Endothelial cell of umbilical vein (primary cell): ENCODE measurements around the gene CKLF. TPM values are rescaled to one million over a fixed set of nuclear protein-coding genes. Genes with fewer than 3 reads are reported as not detected.

Experiments
- BruUV-seq: library from RNA; stranded (reverse); fragments of 400-500 nt; replicated peaks from 2 replicates; lab custom pipeline; 2021; lab: Mats Ljungman, UMichigan
- CTCF ChIA-PET: fragments of 300-600, 350-600 bp; sonication (Branson Sonifier 250); formaldehyde crosslinking; loops from one replicate; lab custom pipeline; 2021; ENCODE audit warnings: antibody characterized with exemption, inconsistent platforms; lab: Charles Lee
- POLR2A ChIA-PET: fragments of 300-600, 350-600 bp; sonication (Branson Sonifier 250); formaldehyde crosslinking; loops from one replicate; lab custom pipeline; 2021; ENCODE audit warnings: antibody characterized with exemption, inconsistent platforms; lab: Charles Lee
- DNase-seq: peaks from one replicate; pipeline ENCODE4 v3.0.0-alpha.2; 2011; ENCODE audit warnings: low read depth, low spot score
- FAIRE-seq: peaks from 2 replicates; lab custom pipeline; 2011; peaks lifted over from hg19 to GRCh38; lab: Jason Lieb, UNC
- H2AFZ ChIP-seq: 2 replicates; pipeline ENCODE4 v1.6.0; 2012; ENCODE audit warnings: low read depth, low read length, control low read depth, inconsistent platforms
- H3K27ac ChIP-seq: 2 replicates; pipeline ENCODE4 v1.5.1; 2011; ENCODE audit warnings: low read depth, mild to moderate bottlenecking, control low read depth, low read length, moderate library complexity; ENCODE audit not compliant: insufficient read depth
- H3K27me3 ChIP-seq, 2 experiments: 2 replicates each; pipeline versions ENCODE4 v1.6.0 to v1.6.1; 2011; ENCODE audit warnings: low read length in 2 of 2, mixed read lengths in 1 of 2; ENCODE audit not compliant: control insufficient read depth in 2 of 2, insufficient read depth in 2 of 2
- H3K36me3 ChIP-seq, 2 experiments: 2 replicates in 1 of 2; 3 replicates in 1 of 2; pipeline ENCODE4 v1.5.1; 2011; ENCODE audit warnings: low read length in 2 of 2, mild to moderate bottlenecking in 1 of 2, moderate library complexity in 1 of 2; ENCODE audit not compliant: control insufficient read depth in 2 of 2, insufficient read depth in 2 of 2; ENCODE audit errors: extremely low read depth in 1 of 2
- H3K4me1 ChIP-seq: 3 replicates; pipeline ENCODE4 v1.5.1; 2011; ENCODE audit warnings: mild to moderate bottlenecking, low read length; ENCODE audit not compliant: control insufficient read depth, insufficient read depth; ENCODE audit errors: extremely low read depth
- H3K4me2 ChIP-seq: 2 replicates; pipeline ENCODE4 v1.6.1; 2011; ENCODE audit warnings: low read length, control low read depth, mixed read lengths; ENCODE audit not compliant: insufficient read depth
- H3K4me3 ChIP-seq, 3 experiments: fragments of 200-600 bp in 1 of 3; sonication (generic), shearing (Covaris generic) in 1 of 3; replicated peaks in 1 of 3; 2 replicates each; pipeline ENCODE4 v1.5.1; 2011 to 2016; ENCODE audit warnings: control low read depth in 3 of 3, low read length in 3 of 3, mild to moderate bottlenecking in 2 of 3, inconsistent platforms in 1 of 3, low read depth in 1 of 3, moderate library complexity in 1 of 3; ENCODE audit not compliant: insufficient read depth in 1 of 3
- H3K79me2 ChIP-seq: 2 replicates; pipeline ENCODE4 v1.6.0; 2012; ENCODE audit warnings: low read length, inconsistent platforms; ENCODE audit not compliant: control insufficient read depth, insufficient read depth
- H3K9ac ChIP-seq: replicated peaks from 2 replicates; pipeline ENCODE3; 2011; ENCODE audit warnings: low read length, control low read depth; ENCODE audit not compliant: insufficient read depth; ENCODE audit errors: extremely low read depth
- H3K9me1 ChIP-seq: replicated peaks from 3 replicates; pipeline ENCODE4 v1.6.0; 2011; ENCODE audit warnings: mild to moderate bottlenecking, low read length; ENCODE audit not compliant: control insufficient read depth, insufficient read depth; ENCODE audit errors: extremely low read depth
- H3K9me3 ChIP-seq: replicated peaks from 2 replicates; pipeline ENCODE4 v1.5.1; 2012; ENCODE audit warnings: low read length, inconsistent platforms; ENCODE audit not compliant: control insufficient read depth, insufficient read depth
- H4K20me1 ChIP-seq: replicated peaks from 2 replicates; pipeline ENCODE3; 2011; ENCODE audit warnings: mild to moderate bottlenecking, low read length; ENCODE audit not compliant: control insufficient read depth, insufficient read depth; ENCODE audit errors: extremely low read depth
- EZH2 ChIP-seq: IDR thresholded peaks from 2 replicates; pipeline ENCODE4 v1.6.1; 2012; ENCODE audit warnings: borderline replicate concordance, low read depth, mild to moderate bottlenecking, moderate library complexity, low read length, inconsistent platforms; ENCODE audit not compliant: severe bottlenecking
- FOS ChIP-seq: IDR thresholded peaks from 2 replicates; pipeline ENCODE4 v1.6.1; 2011; ENCODE audit warnings: mild to moderate bottlenecking, low read length, moderate library complexity, borderline replicate concordance; ENCODE audit not compliant: insufficient read depth
- MYC ChIP-seq: IDR thresholded peaks from one replicate; pipeline ENCODE4 v1.6.1; 2011; ENCODE audit warnings: mild to moderate bottlenecking, low read depth, low read length
- POLR2A ChIP-seq: IDR thresholded peaks from 2 replicates; pipeline ENCODE4 v1.6.1; 2012; ENCODE audit warnings: low read depth, mild to moderate bottlenecking, control low read depth, low read length
- dilution Hi-C: fragments of 300-500 bp; cut with MboI; formaldehyde crosslinking; loops from one replicate; pipeline ENCODE4 v1.15.0; 2019; ENCODE audit warnings: low sequenced_read_pairs; ENCODE audit not compliant: extremely low pct_ligation_motif_present
- intact Hi-C: fragments of 100-400 bp; cut with micrococcal nuclease; formaldehyde crosslinking; loops from one replicate; pipeline ENCODE4 v1.10.0; 2022
- polyA plus RNA-seq, 4 experiments: library from polyadenylated mRNA; depleted of rRNA in 3 of 4; stranded (reverse) in 3 of 4; unstranded in 1 of 4; fragments of >200 nt; gene quantifications; 2 replicates each; pipeline versions ENCODE4 v1.2.1 to v1.2.3, GENCODE V29; 2011 to 2012; ENCODE audit warnings: missing spikeins in 1 of 4
- total RNA-seq: library from RNA; stranded (reverse); gene quantifications from 2 replicates; pipeline ENCODE4 v1.2.3, GENCODE V29; 2021
- TF ChIP-seq, protein P1 (sequence below), 2 donors: IDR thresholded peaks; 1 replicate in 1 of 2; 2 replicates in 1 of 2; pipeline ENCODE4 v1.5.1; 2011; ENCODE audit warnings: low read length in 2 of 2, mild to moderate bottlenecking in 2 of 2, moderate library complexity in 2 of 2, control low read depth in 1 of 2, inconsistent platforms in 1 of 2, low read depth in 1 of 2; ENCODE audit not compliant: insufficient read depth in 1 of 2; ENCODE audit errors: extremely low read depth in 1 of 2
- TF ChIP-seq, protein P2 (sequence below): IDR thresholded peaks from 2 replicates; pipeline ENCODE4 v1.6.1; 2011; ENCODE audit not compliant: insufficient read depth, insufficient read length

Gene CKLF
- total and polyA plus RNA-seq, 2 donors (not counting 3 experiments of a cell fraction or from before 2014, with no cell fraction given): 80.0 to 209 TPM

DNA sequence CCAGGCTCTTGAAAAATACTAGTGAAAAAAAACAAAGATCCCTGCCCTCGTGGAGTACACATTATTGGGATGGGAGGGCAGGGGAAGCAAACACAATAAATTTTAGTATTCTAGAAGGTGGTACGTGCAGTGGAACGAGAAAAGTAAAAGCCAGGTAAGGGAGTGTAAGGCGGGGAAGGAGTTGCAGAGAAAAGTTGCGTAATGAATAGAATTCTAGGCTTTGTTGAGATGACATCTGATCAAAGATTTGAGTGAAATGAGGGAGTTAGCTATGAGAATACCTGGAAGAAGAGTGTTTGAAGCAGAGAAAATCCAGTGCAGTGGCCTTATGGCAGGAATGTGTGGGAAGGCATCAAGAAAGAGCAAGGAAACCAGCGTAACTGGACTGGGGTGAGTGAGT lies 2.1 kb downstream of the CKLF start:
- no TSS peak for BruUV-seq
- POLR2A ChIA-PET: no interaction called here
- H3K79me2 ChIP-seq: peaks cover 50% of the 10 kb centered on the region
- DNase-seq (no peak), FAIRE-seq (no peak)
- intact Hi-C loops: no loop called here
- no peak overlapping the region for H3K27ac ChIP-seq
- no peak overlapping the region for H3K4me2 ChIP-seq
- no peaks in the 10 kb centered on the region for H4K20me1 ChIP-seq
- TF ChIP-seq POLR2A (no peak), EZH2 (no peak), FOS (no peak)
- no peaks in the 10 kb centered on the region for H3K27me3 ChIP-seq
- peaks cover 30% of the 10 kb centered on the region for H3K4me1 ChIP-seq
- CTCF ChIA-PET: interaction anchor here (1.1 to 4.2 kb wide), 2 partner anchors 11 to 54 kb away, joined by 3 to 15 read pairs; no protein-coding TSS in a partner anchor
- H3K4me3 ChIP-seq: no peak overlapping the region
- dilution Hi-C loops: no loop called here
- peaks cover 0 to 5% of the 10 kb centered on the region in 2 experiments for H3K36me3 ChIP-seq
- no peaks in the 10 kb centered on the region for H3K9me3 ChIP-seq
- H3K9me1 ChIP-seq: no peaks in the 10 kb centered on the region
- no peak overlapping the region for H2AFZ ChIP-seq
- H3K9ac ChIP-seq: no peak overlapping the region

DNA sequence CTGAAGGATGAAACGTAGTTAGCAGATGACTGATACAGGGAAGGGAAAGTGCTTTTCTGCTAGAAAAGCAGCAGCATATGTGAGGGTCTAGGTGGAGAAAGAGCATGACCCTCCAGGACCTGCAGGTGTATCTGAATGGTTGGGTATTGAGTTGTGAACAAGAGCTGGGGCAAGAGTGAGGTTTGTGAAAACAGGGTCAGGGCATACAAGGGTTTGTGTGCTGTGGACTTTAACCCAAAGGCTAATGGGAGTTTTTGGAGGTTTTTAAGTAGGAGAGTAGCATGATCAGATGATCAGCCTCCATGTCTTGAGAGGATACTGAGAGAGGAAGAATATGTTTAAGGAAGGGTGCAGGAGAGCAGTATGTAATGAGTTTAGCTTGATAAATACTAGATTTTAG lies 7.7 kb downstream of the CKLF start:
- H3K9me1 ChIP-seq: no peaks in the 10 kb centered on the region
- H3K36me3 ChIP-seq: peaks cover 4 to 11% of the 10 kb centered on the region in 2 experiments
- intact Hi-C loops (no loop called here), dilution Hi-C loops (no loop called here)
- TF ChIP-seq MYC (no peak), POLR2A (no peak)
- TF ChIP-seq, protein P1, sequence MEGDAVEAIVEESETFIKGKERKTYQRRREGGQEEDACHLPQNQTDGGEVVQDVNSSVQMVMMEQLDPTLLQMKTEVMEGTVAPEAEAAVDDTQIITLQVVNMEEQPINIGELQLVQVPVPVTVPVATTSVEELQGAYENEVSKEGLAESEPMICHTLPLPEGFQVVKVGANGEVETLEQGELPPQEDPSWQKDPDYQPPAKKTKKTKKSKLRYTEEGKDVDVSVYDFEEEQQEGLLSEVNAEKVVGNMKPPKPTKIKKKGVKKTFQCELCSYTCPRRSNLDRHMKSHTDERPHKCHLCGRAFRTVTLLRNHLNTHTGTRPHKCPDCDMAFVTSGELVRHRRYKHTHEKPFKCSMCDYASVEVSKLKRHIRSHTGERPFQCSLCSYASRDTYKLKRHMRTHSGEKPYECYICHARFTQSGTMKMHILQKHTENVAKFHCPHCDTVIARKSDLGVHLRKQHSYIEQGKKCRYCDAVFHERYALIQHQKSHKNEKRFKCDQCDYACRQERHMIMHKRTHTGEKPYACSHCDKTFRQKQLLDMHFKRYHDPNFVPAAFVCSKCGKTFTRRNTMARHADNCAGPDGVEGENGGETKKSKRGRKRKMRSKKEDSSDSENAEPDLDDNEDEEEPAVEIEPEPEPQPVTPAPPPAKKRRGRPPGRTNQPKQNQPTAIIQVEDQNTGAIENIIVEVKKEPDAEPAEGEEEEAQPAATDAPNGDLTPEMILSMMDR (IDR thresholded peaks at IDR 0.05; ENCODE audit: extremely low read depth in 1 of 2, insufficient read depth in 1 of 2, low read depth in 1 of 2, low read length in 2 of 2): no peak
- TF ChIP-seq, protein P2, sequence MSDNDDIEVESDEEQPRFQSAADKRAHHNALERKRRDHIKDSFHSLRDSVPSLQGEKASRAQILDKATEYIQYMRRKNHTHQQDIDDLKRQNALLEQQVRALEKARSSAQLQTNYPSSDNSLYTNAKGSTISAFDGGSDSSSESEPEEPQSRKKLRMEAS: no peak
- H4K20me1 ChIP-seq: no peaks in the 10 kb centered on the region
- H3K9ac ChIP-seq: no peak overlapping the region
- H2AFZ ChIP-seq: no peak overlapping the region
- H3K27me3 ChIP-seq: no peaks in the 10 kb centered on the region
- H3K4me3 ChIP-seq: no peak overlapping the region
- CTCF ChIA-PET: interaction anchor here (0.7 kb wide), 1 partner anchor 10 kb away, joined by 3 read pairs; no protein-coding TSS in a partner anchor
- DNase-seq (no peak), FAIRE-seq (no peak)
- H3K79me2 ChIP-seq: peaks cover 38% of the 10 kb centered on the region
- no peaks in the 10 kb centered on the region for H3K9me3 ChIP-seq
- H3K27ac ChIP-seq: no peak overlapping the region
- peaks cover 13% of the 10 kb centered on the region for H3K4me1 ChIP-seq
- H3K4me2 ChIP-seq: no peak overlapping the region
- BruUV-seq: no TSS peak
- POLR2A ChIA-PET: no interaction called here
